HG03175 (cell line): ENCODE data around the gene ETV3L.
A peak's percentile ranks its signal among the peaks of the same experiment; 100 is the strongest.
"Not testable (repeated sequence)": the region's sequence is repeated elsewhere in the genome, so short reads cannot be mapped to it uniquely, and the experiment has no call there.

Experiments
- ATAC-seq: cut with Tn5 transposase; IDR thresholded peaks from one replicate; pipeline ENCODE4 v1.9.1; 2021; ENCODE audit warnings: mild to moderate bottlenecking, moderate library complexity; ENCODE audit not compliant: unreplicated experiment

Gene ETV3L

DNA sequence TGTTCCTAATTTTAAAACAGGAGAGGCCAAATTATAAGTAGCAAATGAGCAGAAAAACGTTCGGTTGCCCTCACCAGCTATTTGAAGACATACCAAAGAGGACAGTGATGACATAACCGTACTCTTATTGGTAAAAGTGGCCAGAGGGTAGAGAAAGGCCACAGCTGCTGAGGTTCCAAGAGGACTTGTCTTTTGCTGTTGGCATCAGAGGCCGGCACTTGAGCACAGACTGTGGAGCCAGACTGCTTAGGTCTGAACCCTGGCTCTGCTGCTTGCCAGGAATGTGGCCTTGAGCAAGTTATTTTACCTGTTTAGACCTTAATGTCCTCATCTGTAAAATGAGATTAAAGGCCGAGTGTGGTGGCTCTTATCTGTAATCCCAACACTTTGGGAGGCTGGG, 14.9 kb downstream of the ETV3L start:
- no peak for ATAC-seq

DNA sequence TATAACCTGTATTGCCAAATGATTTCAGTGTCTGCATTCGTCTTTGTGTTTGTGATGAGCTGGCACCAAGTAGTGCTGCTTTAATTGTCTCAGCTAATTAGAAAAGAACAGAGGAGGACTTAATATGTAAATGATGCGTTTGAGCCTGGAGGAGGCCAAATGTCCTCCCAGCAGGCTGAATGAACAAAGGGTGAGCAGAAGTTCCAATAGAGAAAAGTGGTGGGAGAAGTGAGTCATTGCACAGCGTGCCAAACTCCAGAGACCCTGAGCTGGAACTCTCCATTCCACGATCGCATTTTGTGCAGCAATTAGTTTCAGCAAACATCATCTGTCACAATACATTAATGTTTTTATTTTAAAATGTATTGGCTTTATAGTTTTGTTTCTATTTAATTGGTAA, 17.9 kb downstream of the ETV3L start:
- no peak for ATAC-seq

DNA sequence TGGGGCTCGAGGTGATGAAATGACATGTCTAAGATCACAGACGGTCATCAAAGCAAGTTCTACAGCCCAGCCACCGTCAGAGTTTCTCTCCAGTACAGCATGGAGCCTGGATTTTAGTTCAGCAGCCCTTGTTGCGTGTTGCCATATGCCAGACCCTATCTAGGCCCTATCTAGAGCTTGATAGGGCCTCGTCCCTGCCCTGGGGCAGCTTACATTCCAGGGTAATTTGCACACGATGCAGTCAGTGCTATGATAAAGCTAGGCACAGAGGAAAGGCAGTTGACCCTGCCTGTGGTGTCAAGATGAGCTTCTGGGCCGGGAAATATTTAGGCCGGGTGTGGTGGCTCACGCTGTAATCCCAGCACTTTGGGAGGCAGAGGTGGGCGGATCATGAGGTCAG, 18.9 kb downstream of the ETV3L start:
- no peak for ATAC-seq

DNA sequence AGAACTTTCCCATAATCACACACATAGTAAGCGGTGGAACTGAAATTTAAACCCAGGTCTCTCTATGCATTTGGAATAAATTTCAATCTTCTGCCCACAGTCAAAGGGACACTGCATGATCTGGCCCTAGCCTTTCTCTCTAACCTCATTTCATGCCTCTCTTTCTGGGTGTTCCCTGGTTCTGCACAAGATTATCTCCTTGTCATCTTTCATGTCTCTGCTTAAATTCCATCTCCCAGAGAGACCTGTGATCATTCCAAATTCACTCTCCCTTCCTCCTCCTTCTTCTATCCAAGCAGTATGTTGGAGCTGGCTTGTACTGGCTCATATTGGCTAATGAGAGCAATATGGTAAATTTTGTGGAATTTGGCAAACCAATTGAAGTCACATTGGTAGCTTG, 22.2 kb downstream of the ETV3L start:
- ATAC-seq = no peak

DNA sequence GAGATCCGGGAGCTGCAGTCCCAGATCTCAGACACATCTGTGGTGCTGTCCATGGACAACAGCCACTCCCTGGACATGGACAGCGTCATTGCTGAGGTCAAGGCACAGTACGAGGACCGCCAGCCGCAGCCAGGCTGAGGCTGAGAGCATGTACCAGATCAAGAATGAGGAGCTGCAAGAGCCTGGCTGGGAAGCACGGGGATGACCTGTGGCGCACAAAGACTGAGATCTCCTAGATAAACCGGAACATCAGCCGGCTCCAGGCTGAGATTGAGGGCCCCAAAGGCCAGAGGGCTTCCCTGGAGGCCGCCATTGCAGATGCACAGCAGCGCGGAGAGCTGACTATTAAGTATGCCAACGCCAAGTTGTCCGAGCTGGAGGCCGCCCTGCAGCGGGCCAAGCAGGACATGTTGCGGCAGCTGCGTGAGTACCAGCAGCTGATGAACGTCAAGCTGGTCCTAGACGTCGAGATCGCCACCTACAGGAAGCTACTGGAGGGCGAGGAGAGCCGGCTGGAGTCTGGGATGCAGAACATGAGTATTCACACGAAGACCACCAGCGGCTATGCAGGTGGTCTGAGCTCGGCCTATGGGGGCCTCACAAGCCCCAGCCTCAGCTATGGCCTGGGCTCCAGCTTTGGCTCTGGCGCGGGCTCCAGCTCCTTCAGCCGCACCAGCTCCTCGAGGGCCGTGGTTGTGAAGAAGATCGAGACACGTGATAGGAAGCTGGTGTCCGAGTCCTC, 25.5 kb downstream of the ETV3L start:
- no peak for ATAC-seq

DNA sequence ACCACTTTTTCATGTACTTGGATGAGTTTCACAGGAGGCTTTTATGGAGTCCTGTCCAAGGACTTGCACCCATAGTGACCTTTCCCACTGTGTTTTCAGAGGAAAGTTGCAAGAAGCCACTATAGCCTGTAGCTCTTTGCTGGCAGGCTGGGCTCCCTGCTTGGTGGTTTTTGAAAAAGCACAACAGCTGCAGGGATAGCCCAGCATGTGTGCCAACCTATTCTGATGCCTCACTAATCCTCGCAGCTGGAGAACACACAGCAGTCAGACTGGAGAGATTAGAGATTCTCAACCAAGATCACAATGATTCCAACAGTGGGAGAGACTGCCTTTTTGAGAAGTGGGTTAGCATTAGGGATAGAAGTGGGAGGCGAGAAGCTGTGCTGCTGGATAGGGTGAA, 30.0 kb downstream of the ETV3L start:
- ATAC-seq = no peak

DNA sequence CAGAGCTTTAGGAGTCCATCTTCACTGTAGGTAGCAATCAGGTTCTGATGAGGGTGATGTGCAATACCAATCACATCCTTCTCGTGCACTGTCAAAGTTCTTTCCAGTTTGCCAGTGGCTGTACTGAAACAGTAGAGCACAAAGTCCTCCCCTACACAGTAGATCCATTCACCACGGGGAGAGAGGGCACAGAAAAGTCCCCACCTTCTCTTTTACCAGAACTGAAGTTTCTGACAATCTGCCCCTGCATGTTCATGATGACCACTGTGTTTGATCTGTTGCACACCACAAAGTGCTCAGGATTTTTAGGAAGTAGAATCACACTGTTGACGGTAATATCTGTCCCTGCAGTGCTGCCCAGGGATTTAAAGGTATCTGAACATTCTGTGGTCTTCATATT, 40.4 kb downstream of the ETV3L start:
- ATAC-seq = not testable (repeated sequence)

DNA sequence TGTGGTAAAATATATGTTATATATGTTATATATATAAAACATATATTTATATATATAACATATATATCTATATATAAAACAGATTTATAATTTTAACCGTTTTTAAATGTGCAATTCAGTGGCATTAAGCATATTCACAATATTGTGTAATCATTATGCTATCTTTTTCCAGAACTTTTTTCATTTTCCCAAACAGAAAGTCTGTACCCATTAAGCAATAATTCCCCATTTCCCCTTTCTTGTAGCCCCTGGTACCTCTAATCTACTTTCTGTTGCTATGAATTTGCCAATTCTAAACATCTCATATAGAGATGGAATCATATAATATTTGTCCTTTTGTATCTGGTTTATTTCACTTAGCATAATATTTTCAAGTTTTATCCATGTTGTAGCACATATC, 43.3 kb downstream of the ETV3L start:
- no peak for ATAC-seq

DNA sequence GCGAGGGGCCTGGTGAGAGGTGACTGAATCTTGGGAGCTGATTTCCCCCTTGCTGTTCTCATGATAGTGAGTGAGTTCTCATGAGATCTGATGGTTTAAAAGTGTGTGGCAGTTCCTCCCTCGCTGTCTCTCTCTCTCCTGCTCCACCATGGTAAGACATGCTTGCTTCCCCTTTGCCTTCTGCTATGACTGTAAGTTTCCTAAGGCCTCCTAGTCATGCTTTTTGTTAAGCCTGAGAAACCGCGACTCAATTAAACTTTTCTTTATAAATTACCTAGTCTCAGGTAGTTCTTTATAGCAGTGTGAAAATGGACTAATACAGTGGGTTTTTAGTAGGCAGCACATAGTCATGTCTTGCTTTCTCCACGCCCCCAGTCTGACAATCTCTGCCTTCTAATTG, 43.9 kb downstream of the ETV3L start:
- ATAC-seq = not testable (repeated sequence)

DNA sequence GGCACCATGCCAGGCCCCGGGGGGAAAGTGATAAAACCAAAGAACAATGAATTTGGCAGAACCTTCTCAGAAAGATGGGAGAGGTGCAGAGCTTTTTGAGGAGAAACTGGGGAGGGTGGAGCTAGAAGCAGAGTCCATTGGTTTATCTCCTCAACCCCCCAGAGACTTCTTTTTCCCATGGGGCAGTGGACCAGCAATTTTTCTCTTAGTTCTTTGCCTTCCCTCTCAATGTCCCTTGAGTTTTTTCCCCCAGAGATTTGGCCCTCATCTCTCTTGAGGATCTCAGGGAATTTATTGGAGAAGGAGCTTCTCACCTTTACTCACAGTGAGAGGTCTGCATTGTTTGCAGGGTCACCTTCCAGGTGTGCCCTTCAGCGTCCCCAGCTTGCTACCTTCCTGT, 48.8 kb downstream of the ETV3L start:
- ATAC-seq = no peak

DNA sequence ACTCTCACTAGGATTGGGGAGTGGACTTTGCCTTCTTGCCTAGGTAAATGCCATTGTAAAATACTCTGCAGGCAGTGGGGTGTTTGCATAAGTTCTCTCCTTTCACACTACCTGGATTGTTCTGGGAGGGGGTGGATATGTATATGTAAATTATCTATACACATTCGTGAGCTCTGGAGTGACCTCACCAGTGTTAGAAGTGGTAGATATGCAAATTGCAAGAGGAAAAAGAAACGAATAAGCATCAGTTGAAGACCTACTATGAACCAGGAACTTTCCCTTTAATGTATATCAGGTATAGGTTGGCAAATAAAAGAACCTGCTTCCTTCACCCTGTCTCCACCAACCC, 52.6 kb downstream of the ETV3L start:
- no peak for ATAC-seq

DNA sequence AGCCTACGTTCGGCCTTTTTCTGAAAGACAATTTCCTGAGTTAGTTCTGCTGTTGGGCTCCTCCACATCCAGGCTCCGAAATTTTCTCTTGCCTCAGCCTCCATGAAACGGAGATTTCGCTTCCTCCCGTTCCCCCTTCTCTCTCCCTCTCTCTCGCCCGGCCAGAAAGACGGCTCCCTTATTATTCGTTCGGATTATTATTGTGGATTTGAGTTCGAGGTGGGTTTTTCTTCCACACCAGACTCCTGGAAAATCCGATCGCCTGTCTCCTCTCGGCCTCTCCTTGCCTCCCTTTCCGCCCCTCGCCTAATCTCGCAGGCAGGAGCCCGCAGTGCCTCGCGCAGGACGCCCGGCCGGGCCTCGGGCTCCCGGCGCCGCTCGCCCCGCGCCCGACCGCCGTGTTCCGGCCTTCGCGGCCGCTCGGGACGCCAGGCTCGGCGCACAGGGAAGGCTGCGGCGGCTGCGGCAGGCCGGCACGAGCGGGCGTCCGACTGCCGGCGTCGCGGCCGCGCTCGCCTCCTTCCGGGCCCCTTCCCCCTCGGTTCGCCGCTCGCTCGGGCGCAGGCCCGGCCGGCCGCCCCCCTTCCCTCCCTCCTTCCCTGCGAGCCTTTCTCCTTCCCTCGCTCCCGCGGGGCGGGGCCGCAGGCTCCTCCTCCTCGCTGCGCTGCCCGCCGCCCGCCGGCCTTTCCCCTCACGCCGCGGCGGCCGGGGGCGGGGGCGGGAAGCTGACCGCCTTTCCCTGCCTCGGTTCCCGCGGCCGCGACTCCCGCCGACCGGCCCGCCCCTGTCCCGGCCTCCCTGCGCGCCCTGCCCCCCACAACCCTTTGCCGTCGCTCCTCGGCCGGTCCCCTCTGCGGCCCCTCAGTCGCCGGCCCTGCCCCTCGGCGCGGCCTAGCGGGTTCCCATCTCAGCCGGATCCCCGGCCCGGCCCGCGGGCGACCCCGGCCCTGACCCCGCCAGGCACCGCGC, 54.1 kb downstream of the ETV3L start, which contains the start of gene ARHGEF11:
ARHGEF11 (minus strand) TSS at position 493 of the 969 bp plus-strand sequence. CDS start 1,412 bp downstream, outside the sequence.
- peak; percentile 67 for ATAC-seq

DNA sequence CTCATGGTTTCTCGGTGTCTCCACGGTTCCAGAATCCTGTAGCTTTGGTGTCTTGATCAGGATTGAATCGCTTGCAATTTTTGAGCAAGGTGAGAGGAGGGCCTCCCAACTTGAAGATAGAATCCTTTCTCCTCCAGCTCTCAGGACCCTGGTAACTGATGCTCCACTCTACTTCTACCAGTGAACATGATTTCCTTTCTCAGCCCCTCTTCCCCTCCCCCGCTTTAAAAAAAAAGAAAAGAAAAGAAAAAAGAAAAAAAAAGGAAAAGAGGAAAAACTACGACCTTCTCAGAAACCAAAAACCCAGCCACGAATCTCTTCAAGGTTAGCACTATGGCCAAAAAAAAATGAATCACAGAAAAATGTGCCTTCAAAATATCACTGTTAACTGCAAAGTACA, 55.3 kb downstream of the ETV3L start:
- no peak for ATAC-seq

DNA sequence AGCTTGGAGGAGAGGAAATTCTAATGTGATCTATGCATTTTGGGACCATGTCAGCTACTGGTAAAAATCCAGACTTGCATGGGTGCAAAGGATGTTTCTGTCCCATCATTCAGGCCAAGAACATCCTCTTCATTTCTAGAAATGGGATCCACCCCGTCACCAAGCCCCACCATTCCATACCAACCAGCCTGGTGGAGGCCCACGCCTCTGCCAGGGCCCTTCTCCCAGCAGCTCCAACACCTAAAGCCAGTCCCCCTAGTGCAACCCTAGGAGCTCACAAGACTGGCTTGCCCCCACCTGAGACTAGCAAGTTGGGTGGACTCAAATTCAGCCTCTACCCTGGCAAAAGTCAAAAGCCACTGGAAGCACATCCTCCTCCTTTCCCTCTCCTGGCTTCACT, 55.9 kb downstream of the ETV3L start:
- ATAC-seq = no peak

DNA sequence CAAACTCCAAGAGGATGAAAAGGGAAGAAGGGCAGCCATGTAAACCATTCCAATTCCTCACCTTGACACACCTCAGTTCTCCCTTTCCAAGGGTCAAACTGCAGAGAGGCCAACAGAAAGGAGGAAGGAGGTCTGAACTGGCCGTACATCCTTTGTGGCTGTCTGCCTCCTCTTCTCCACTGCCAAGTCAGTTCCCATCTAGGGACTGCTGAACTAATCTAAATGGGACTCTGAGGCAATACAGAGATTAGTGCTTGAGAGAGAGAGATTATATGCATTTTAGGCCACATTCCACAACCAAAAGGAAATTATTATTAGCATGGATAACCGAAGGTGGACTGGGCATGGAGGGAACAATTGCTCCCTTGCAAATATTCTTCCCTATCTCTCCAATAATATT, 56.8 kb downstream of the ETV3L start:
- no peak for ATAC-seq
